HG03139 (cell line): Measurements from ENCODE around the gene AP3S1.

Experiments
- ATAC-seq: cut with Tn5 transposase; IDR thresholded peaks from one replicate; pipeline ENCODE4 v1.9.1; 2021; ENCODE audit not compliant: unreplicated experiment

The AP3S1 gene

DNA sequence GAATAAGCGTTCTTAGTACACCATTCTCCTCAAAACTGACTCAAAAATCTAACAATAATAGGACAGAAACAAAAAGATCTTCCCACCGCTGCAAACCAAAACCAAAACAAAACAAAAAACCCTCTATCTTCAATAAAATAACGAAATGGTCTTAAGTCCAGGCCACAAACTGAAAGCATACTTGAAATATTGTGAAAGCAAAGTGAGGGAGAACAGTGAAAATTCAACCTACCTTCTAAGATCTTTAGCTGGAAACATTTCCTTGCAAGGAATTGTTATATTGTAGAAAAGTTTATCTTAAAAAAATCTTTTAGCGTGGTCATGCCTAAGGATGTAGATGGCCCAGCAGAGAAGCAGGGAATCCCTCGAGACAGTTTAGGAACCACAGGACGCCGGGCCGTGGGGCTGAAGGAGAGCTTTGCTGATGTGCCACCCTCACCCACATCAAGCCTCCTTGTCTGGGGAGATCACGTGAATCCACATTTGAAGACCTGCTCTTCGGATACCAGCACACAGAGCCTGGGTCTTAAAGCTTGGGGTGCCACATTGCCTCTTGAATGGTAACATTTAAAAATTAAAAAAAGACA is 92.7 kb downstream of the AP3S1 start:
- ATAC-seq, result no peak

DNA sequence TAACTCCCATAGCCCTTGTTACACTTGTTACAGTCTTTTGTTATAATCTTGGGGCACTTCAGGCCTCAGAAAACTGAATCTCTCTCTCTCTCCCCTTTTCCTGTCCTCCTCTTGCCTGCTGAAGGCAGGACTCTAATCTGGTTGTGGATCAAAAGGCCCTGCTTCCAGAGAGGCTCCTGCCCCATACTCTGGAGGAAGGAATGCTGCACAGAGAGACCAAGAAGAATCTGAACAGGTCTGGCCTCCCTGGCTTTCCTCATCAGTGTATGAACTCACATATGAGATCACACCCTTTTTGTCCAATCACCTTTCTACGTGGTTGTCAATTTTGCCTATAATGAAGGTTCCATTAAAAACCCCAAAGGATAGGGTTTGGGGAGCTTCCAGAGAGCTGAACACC is 94.3 kb downstream of the AP3S1 start:
- no peak for ATAC-seq

DNA sequence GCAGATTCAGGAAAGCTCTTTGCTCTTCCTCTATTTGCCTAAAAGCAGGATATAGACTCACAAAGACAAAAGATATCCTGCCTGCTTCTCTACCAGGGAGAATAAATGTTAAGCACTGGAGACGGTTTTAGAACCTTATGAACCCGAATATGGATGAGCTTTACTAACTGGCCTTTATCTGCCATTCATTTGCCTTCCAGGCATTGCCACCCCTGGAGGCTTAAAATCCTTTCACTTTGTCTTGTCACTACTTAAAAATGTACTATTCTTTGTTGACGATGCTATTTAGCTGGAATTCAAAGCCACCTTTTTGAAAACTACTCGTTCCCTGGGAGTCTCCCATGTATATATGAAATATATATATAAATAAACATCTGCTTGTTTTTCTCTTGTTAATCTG is 97.3 kb downstream of the AP3S1 start:
- no peak for ATAC-seq

DNA sequence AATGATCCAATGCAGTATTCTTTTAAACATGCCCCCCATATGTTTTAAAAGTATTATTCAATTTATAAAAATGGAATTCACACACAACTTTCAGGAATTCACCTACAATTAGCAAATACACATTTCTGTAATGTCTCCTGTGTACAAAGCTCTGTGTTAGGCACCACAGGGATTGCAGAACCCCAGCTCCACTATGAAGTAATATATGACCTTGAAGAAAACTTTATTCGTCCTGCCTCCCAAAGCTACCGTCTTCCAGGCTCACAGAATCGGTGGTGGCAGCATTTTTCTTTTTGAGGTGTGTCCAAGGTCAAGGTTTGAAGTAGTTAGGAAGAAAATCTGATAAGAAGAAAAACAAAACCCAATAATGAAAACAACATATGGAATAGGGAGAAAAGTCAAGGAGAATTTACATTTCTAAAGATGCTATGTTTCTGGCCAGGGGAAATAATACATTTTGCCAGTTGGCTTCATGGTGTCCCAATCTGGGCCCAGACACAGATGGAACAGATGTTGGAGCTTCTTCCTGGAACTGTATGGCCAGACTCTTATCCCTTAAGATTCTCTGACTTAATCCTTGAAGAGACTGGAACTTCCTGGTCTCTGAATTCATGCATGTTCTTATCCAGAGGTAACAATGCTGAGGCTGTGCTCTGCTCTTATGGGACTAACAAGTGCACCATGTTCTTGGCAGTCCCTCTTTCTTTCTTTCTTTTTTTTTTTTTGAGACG is 98.5 kb downstream of the AP3S1 start:
- no peak for ATAC-seq

DNA sequence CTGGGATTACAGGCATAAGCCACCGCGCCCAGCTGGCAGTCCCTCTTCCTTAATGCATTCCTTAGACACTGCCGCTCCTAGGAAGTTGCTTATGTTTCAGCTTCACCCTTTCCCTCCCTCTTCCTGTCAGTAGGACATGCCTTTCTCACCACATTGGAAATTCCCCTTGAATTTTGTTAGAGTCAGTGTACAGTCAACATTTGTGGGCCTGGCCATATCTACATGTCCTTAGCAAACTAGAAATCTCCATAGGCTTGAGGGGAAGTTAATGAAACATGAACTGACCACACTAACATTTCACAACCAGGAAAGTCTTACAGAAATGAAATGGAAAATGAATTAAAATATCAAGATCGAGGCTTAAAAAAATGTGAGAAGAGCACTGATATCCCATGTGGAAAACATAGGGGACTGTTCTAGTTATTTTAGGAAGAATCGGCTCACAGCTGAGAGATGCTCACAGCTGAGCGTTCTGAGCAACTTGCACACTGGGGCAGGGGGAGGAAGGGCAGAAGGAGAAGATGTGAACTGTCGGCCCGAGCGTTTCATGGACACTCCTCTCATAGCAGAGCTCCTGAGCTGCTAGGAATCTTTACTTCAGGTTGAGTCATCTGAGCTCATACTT is 99.4 kb downstream of the AP3S1 start:
- ATAC-seq, result no peak

DNA sequence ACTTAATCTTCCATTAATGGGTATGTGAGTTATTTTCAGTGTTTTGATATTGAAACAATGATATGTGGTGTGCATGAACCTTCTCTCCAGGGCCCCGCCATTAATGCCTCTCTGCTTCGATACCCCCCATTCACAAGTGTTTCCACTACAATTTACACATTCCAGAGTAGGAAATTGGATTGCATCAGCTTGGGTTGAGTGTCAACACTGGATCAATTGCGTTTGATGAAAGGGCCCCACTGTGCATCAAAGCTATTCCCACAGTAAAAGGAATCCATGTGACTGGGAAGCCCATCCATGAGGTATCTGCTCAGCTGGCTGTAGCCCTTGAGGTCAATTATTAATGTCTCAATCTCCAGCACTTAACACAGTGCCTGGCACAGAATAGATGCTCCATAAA is 102.8 kb downstream of the AP3S1 start:
- no peak for ATAC-seq

DNA sequence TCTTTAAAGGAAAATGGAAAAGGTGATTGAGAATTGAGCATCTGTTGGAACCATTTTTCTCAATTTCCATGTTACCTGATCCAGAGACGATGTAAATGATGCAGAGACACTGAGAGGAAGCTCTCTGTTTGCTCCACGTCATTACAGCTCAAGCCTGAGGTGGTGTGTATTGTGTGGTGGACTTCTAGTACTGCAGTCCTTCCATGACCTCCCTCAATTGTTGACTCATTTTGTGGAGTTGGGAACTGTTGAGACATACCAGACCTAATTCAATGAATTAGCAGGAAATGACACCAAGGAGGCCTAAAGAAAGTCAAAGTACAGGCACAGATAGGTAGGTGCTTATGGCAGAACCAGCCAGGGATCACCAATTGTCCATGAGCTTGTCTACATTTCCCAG is 104.9 kb downstream of the AP3S1 start:
- ATAC-seq, result no peak

DNA sequence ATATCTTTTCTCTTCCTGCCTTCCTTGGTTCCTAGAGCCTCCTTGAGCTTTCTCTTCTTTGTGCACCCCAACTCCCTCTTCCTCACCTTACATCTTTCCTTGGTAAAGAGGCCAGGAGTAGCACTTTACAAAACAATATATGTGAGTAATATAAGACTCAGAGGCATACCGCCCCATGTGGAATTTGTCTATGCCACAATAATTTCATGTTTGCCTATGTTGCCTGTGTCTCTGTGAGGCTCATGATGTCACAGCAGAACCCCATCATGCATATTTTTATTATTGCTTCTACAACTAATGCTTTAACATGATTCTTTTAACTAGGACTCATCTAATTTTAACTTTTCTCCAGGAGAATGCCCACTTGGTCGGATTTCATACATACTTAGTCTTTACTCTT is 105.5 kb downstream of the AP3S1 start:
- no peak for ATAC-seq

DNA sequence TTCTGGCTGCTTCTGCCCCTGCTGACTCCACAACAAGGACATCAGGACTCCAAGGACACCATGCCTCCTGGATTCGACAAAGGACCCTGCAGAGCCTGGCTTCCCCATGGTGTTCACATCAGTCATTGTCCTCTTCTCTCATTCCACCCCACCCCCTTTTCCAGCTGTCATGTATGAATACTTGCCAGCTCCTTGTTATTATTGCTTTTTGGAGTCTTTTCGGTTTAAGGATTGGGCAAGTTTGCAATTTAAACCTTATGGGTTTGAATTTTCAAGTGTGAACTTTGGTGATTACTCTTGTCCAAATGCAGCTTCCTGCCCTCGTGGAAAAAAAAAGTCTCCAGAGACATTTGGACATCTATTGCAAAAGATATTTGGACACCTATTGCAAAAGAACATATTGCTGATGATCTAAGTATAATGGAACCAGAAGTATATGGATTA is 106.4 kb downstream of the AP3S1 start:
- ATAC-seq, result no peak

DNA sequence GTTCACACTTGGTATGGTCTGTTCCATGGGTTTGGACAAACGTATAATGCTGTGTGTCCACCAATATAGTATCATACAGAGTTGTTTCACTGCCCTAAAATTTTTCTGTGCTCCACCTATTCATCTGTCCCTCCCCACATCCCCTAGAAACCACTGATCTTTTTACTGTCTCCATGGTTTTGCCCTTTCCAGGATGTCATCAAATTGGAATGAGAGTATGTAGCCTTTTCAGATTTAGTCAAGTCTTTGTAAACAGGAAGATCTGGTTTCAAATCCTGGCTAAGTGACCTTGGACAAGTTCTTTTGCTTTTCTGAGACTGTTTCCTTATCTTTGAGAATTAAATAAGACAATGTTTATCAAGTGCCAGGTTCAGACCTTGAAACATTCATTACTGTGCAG is 107.4 kb downstream of the AP3S1 start:
- ATAC-seq, result no peak

DNA sequence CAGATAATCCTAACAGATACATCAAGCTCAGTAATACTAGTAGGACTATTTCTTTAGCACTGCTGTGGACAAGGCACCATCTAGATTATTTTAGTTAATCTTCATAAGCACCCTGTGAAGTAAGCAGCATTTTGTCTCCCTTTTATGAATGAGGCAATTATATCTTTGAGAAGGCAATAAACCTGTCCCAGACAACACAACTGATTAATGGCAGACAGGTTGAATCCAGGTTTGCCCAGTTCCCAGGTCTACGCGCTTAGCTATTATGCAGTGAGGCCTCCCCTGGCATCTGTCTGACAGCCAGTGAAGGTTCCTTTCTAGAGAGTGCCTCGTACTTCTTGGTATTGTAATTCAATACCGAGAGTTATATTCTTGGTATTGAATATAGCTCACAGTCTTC is 110.9 kb downstream of the AP3S1 start:
- no peak for ATAC-seq

DNA sequence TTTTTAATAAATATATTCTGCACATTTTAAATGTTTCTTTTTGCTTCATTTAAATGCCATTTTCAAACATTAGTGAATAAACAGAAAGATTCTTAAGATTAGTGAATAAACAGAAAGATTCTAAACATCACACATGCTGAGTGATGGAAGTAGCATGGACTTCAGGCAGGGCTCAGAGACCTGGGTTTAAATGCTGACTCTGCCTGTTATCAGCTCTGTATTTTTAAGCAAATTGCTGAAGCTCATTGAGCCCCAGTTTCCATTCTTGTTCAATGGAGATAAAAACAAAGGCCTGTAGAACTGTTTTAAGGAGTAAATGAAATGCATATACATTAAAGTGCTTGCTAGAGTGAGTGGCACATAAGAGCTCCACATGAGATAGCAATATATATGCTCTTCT is 112.4 kb downstream of the AP3S1 start:
- ATAC-seq, result no peak

DNA sequence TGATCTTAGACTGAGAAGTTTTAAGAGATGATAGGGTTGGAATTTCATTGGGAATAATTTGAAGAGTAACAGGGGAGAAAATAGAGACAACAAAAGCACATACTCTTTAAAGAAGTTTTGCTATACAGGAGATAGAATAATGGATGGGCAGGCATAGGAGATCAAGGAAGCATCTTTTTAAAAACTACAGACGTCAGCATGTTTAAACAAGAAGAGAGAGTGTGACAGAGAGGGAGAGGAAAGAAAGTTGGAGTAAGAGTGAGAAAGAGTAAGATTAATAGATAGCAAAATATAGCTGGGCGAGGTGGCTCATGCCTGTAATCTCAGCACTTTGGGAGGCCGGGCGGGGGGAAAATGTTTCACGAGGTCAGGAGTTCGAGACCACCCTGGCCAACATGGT is 115.2 kb downstream of the AP3S1 start:
- ATAC-seq, result no peak

DNA sequence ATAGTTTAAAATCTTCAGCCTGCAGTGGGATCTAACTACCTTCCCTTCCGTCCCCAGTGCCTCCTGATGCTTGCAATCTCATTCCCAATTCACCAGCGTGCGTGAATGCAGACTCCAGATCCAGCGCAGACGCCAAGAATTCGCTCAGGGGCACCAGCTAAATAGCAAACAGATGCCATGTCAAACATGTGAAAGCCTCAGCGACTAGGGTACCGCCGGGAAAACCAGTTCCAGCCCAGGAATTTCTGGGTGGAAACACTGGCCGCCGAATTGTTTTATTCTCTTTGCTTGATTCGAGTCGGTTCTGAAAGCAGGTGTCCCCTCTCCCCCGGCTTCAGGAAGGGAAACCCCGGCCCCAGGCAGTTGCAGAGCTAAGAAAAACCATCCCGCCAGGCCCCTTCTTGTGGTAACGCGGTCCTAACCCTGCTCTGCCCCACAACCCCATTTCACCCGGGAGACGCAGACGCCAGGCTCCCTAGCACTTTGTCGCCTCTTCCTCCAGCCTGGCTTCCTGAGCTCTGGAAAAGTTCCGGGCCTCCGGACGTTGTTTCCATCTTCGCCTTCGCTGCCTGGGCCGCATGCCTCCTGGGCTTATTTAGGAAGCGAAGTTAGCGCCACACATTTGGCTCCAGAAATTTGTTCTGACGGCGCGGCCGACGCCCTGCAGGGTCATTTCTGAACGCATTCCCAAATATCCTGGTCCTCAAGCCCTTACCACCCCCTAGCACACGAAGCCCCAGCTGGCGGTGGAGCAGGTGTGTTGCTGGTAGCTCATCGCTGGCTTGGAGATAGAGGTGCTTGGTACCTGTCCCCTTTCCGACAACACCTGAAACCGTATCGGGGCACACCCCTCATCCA is 119.9 kb downstream of the AP3S1 start:
- ATAC-seq, result no peak

DNA sequence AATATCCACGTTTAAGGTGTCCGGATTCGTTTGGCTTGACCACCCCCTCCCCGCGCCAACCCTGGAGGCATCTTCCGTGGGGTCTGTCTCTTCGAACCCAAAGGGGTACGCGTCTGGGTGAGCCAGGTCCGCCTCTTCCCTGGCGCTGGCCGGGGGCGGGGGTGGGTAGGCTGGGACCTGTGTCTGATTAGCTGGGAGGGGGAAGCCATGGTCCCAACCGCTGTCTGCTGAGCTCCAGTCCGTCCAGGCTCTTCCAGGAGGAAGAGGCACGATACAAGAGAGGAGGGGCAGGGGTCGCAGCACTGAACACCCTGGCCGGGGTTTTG is 120.5 kb downstream of the AP3S1 start, which contains the start of gene LVRN:
Gene LVRN, plus strand, starts transcription at position 237 of the 326 bp plus-strand sequence. CDS start 143 bp downstream, outside the sequence.
- ATAC-seq, result no peak

DNA sequence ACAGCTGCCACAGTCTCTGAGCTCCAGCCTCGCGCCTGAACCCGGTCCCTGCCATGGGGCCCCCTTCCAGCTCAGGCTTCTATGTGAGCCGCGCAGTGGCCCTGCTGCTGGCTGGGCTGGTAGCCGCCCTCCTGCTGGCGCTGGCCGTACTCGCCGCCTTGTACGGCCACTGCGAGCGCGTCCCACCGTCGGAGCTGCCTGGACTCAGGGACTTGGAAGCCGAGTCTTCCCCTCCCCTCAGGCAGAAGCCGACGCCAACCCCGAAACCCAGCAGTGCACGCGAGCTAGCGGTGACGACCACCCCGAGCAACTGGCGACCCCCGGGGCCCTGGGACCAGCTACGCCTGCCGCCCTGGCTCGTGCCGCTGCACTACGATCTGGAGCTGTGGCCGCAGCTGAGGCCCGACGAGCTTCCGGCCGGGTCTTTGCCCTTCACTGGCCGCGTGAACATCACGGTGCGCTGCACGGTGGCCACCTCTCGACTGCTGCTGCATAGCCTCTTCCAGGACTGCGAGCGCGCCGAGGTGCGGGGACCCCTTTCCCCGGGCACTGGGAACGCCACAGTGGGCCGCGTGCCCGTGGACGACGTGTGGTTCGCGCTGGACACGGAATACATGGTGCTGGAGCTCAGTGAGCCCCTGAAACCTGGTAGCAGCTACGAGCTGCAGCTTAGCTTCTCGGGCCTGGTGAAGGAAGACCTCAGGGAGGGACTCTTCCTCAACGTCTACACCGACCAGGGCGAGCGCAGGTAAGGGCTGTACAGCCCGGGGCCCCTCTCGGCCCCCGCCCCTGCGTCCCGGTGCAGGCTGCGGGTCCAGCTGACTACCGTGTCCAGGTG is 121.0 kb downstream of the AP3S1 start:
- no peak for ATAC-seq

DNA sequence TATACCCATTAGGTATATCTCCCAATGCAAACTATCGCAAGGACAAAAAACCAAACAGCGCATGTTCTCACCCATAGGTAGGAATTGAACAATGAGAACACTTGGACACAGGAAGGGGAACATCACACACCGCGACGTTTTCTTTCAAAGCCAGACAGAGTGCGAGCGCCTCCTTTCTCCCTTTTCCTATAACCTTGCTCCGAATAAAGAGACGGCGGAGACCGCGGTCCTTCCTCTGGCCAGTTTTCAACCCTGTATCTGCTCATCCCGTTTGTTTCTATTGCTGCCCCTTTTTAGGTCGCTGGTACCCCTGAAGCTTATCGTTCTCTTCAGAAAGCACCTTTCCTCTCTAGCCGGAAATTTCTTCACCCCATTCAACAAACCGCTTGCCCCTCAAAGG is 121.8 kb downstream of the AP3S1 start:
- ATAC-seq, result no peak
